Measurements from ENCODE around the gene NAGA.

- TF ChIP-seq, protein P1, sequence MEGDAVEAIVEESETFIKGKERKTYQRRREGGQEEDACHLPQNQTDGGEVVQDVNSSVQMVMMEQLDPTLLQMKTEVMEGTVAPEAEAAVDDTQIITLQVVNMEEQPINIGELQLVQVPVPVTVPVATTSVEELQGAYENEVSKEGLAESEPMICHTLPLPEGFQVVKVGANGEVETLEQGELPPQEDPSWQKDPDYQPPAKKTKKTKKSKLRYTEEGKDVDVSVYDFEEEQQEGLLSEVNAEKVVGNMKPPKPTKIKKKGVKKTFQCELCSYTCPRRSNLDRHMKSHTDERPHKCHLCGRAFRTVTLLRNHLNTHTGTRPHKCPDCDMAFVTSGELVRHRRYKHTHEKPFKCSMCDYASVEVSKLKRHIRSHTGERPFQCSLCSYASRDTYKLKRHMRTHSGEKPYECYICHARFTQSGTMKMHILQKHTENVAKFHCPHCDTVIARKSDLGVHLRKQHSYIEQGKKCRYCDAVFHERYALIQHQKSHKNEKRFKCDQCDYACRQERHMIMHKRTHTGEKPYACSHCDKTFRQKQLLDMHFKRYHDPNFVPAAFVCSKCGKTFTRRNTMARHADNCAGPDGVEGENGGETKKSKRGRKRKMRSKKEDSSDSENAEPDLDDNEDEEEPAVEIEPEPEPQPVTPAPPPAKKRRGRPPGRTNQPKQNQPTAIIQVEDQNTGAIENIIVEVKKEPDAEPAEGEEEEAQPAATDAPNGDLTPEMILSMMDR (IDR thresholded peaks at IDR 0.05), result no peak
- TF ChIP-seq POLR2A (IDR thresholded peaks at IDR 0.05), result no peak
- no peak for TF ChIP-seq POLR2AphosphoS5 (IDR thresholded peaks at IDR 0.05)
- no peak for TF ChIP-seq EP300 (IDR thresholded peaks at IDR 0.05)
These were observed 52.4 kb downstream of the NAGA start for GRCh38 chr22:42018224-42018623.
